ENCODE results near the gene CHMP4A. TPM values are rescaled to one million over a fixed set of nuclear protein-coding genes. Genes with fewer than 3 reads are reported as not detected.

The CHMP4A gene
- total and polyA plus RNA-seq, 9 of the 15 experiments (the other 6 are each of a cell fraction or from before 2014, with no cell fraction given) = 28.8 to 104 (median 52.7) TPM

DNA sequence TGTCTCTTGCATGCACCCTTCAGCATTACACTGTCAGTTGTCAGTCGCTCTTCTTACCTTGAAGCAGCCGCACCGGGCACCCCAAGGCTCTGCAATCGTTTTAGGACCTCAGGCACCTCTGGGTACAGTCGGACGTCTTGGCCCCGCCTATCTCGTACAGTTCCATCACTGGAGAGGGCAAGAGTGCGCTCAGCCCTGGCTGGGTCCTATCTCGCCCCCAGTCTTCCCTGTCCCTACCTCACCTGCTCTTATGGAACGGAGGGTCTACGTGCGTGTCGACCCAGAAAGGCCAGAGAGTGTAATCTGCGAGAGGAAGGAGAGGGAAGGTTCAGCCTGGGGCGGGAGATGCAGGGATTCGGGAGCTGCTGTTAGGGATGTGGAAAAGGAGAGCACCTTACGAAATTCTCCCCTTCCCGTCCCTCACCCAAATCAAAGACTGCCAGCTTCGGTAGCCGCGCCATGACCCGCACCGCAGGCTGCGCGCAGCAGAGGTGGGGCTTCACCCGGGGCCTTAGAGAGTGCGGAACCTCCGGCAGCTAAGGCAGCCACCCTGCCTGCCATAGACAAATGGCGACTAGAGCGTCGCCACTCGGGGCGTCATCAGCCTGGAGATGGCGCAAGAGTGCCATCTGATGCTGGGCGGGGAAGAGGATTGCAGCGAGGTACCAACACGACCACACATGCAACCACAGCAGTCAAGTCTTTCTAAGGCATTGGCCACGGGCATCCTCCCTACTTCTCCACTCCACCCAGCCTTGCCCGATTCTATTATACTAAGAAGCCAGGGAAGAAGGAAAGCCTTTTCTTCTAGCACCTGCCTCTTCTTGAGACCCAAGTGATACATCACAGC lies 2.4 kb upstream of the CHMP4A start, which contains the start of gene MDP1 (continued):
- TF ChIP-seq, protein P1, sequence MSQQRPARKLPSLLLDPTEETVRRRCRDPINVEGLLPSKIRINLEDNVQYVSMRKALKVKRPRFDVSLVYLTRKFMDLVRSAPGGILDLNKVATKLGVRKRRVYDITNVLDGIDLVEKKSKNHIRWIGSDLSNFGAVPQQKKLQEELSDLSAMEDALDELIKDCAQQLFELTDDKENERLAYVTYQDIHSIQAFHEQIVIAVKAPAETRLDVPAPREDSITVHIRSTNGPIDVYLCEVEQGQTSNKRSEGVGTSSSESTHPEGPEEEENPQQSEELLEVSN (IDR thresholded peaks at IDR 0.05; ENCODE audit: borderline replicate concordance in 1 of 2, extremely low read depth in 1 of 2, insufficient read depth in 1 of 2, insufficient read length in 1 of 2, low read depth in 1 of 2, low read length in 1 of 2, poor library complexity in 1 of 2, severe bottlenecking in 1 of 2) = no peak
- TF ChIP-seq, protein P2, sequence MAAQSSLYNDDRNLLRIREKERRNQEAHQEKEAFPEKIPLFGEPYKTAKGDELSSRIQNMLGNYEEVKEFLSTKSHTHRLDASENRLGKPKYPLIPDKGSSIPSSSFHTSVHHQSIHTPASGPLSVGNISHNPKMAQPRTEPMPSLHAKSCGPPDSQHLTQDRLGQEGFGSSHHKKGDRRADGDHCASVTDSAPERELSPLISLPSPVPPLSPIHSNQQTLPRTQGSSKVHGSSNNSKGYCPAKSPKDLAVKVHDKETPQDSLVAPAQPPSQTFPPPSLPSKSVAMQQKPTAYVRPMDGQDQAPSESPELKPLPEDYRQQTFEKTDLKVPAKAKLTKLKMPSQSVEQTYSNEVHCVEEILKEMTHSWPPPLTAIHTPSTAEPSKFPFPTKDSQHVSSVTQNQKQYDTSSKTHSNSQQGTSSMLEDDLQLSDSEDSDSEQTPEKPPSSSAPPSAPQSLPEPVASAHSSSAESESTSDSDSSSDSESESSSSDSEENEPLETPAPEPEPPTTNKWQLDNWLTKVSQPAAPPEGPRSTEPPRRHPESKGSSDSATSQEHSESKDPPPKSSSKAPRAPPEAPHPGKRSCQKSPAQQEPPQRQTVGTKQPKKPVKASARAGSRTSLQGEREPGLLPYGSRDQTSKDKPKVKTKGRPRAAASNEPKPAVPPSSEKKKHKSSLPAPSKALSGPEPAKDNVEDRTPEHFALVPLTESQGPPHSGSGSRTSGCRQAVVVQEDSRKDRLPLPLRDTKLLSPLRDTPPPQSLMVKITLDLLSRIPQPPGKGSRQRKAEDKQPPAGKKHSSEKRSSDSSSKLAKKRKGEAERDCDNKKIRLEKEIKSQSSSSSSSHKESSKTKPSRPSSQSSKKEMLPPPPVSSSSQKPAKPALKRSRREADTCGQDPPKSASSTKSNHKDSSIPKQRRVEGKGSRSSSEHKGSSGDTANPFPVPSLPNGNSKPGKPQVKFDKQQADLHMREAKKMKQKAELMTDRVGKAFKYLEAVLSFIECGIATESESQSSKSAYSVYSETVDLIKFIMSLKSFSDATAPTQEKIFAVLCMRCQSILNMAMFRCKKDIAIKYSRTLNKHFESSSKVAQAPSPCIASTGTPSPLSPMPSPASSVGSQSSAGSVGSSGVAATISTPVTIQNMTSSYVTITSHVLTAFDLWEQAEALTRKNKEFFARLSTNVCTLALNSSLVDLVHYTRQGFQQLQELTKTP (IDR thresholded peaks at IDR 0.05; ENCODE audit: low read depth in 1 of 2, partially characterized antibody in 2 of 2) = no peak
- TF ChIP-seq, protein P3, sequence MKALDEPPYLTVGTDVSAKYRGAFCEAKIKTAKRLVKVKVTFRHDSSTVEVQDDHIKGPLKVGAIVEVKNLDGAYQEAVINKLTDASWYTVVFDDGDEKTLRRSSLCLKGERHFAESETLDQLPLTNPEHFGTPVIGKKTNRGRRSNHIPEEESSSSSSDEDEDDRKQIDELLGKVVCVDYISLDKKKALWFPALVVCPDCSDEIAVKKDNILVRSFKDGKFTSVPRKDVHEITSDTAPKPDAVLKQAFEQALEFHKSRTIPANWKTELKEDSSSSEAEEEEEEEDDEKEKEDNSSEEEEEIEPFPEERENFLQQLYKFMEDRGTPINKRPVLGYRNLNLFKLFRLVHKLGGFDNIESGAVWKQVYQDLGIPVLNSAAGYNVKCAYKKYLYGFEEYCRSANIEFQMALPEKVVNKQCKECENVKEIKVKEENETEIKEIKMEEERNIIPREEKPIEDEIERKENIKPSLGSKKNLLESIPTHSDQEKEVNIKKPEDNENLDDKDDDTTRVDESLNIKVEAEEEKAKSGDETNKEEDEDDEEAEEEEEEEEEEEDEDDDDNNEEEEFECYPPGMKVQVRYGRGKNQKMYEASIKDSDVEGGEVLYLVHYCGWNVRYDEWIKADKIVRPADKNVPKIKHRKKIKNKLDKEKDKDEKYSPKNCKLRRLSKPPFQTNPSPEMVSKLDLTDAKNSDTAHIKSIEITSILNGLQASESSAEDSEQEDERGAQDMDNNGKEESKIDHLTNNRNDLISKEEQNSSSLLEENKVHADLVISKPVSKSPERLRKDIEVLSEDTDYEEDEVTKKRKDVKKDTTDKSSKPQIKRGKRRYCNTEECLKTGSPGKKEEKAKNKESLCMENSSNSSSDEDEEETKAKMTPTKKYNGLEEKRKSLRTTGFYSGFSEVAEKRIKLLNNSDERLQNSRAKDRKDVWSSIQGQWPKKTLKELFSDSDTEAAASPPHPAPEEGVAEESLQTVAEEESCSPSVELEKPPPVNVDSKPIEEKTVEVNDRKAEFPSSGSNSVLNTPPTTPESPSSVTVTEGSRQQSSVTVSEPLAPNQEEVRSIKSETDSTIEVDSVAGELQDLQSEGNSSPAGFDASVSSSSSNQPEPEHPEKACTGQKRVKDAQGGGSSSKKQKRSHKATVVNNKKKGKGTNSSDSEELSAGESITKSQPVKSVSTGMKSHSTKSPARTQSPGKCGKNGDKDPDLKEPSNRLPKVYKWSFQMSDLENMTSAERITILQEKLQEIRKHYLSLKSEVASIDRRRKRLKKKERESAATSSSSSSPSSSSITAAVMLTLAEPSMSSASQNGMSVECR (CRISPR knock-in tag; IDR thresholded peaks at IDR 0.05) = peak; percentile 59; the same call in 1 of the 2 replicates
- TF ChIP-seq, protein P4, sequence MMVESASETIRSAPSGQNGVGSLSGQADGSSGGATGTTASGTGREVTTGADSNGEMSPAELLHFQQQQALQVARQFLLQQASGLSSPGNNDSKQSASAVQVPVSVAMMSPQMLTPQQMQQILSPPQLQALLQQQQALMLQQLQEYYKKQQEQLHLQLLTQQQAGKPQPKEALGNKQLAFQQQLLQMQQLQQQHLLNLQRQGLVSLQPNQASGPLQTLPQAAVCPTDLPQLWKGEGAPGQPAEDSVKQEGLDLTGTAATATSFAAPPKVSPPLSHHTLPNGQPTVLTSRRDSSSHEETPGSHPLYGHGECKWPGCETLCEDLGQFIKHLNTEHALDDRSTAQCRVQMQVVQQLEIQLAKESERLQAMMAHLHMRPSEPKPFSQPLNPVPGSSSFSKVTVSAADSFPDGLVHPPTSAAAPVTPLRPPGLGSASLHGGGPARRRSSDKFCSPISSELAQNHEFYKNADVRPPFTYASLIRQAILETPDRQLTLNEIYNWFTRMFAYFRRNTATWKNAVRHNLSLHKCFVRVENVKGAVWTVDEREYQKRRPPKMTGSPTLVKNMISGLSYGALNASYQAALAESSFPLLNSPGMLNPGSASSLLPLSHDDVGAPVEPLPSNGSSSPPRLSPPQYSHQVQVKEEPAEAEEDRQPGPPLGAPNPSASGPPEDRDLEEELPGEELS (CRISPR knock-in tag; IDR thresholded peaks at IDR 0.05; ENCODE audit: borderline replicate concordance) = no peak
- TF ChIP-seq HDAC8 (tag; IDR thresholded peaks at IDR 0.05) = no peak

Data from K562 (cell line).